AG10803 (cell line): ENCODE measurements around the gene STK32B.

ENCODE experiments used
- DNase-seq: peaks from one replicate; pipeline ENCODE4 v3.0.0; 2010; ENCODE audit warnings: low read depth
- H3K4me3 ChIP-seq: 2 replicates; pipeline ENCODE4 v1.5.1; 2011; ENCODE audit warnings: mild to moderate bottlenecking, low read length, control low read depth
- TF ChIP-seq, protein P1 (sequence below): conservative IDR thresholded peaks from 2 replicates; pipeline ENCODE4 v1.5.1; 2011; ENCODE audit warnings: mild to moderate bottlenecking, low read length, control low read depth, inconsistent platforms

Gene STK32B

DNA sequence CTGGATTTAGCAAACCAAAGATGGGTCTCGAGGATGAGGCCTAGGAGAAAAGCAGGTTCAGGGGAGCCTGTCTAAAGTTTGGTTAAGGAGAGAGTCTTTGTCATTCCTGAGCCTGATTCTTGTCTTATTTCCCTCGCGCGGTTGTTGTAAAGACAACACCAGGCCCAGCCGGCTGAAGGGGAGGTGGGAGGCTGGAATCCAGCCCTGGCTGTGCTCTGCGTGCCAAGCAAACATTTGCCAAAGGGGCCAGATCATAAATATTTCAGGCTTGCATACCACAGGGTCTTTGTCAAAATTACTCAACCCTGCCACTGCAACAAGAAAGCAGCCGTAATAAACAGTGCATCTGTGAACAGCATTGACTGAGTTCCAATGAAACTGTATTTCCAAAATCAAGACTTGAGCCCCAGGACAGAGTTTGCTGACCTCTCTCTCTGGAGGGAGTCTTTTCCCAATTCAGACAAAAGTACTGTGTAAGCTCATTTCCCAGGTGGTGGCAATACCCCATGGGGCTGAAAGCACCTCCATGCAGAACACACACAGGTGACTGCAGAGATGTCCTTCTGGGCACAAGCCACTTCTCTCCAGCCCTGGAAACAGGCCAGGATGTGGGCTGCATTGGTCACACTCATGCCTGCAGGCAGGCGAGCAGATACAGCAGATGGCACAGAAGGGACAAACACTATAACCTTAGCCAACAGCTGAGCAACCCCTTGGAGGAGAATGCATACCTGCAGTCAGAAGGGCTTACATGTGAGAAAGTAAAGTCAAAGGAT, 320.3 kb downstream of the STK32B start:
- TF ChIP-seq, protein P1, sequence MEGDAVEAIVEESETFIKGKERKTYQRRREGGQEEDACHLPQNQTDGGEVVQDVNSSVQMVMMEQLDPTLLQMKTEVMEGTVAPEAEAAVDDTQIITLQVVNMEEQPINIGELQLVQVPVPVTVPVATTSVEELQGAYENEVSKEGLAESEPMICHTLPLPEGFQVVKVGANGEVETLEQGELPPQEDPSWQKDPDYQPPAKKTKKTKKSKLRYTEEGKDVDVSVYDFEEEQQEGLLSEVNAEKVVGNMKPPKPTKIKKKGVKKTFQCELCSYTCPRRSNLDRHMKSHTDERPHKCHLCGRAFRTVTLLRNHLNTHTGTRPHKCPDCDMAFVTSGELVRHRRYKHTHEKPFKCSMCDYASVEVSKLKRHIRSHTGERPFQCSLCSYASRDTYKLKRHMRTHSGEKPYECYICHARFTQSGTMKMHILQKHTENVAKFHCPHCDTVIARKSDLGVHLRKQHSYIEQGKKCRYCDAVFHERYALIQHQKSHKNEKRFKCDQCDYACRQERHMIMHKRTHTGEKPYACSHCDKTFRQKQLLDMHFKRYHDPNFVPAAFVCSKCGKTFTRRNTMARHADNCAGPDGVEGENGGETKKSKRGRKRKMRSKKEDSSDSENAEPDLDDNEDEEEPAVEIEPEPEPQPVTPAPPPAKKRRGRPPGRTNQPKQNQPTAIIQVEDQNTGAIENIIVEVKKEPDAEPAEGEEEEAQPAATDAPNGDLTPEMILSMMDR: no peak
- peak; percentile 92 for DNase-seq

DNA sequence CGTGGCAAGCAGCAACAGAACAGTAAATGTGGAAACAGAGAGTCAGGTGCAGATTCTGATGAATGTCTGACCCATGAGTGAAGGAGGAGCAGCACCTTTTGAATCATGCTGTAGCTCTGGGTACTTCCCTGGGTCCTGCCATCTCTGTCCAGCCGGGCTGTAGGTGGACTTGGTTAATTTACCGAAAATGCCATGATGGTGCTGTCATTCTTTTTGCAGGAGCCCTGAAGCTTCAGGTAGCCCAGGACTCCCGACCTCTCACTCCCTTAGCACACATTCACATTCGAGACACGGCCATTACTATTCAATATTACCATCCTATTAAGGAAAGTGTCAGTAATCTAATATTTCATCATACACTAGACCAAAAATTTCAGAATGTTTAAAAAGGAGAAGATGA, 320.9 kb downstream of the STK32B start:
- no peak overlapping the region for H3K4me3 ChIP-seq
- TF ChIP-seq, protein P1: no peak
- DNase-seq: no peak

More for the DNA sequence above, 320.3 kb downstream of the STK32B start:
- no peak overlapping the region for H3K4me3 ChIP-seq

DNA sequence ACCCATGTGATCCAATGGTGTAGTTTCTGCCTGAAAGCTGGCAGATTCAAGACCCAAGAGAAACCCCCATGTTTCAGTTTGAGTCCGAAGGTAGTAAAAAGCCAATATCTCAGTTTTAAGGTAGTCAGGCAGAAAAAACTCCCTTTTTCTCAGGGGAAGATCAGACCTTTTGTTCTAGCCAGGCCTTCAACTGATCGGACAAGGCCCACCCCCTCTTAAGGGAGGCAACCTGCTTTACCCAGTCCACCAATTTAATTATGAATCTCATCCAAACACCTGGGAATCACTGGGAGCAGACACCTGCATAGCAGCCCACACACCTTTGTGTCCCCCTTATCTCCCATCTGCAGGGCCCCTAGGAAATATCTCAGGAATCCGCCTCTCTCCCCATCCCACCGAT, 322.0 kb downstream of the STK32B start:
- TF ChIP-seq, protein P1: no peak
- no peak for DNase-seq
- H3K4me3 ChIP-seq: no peak overlapping the region

DNA sequence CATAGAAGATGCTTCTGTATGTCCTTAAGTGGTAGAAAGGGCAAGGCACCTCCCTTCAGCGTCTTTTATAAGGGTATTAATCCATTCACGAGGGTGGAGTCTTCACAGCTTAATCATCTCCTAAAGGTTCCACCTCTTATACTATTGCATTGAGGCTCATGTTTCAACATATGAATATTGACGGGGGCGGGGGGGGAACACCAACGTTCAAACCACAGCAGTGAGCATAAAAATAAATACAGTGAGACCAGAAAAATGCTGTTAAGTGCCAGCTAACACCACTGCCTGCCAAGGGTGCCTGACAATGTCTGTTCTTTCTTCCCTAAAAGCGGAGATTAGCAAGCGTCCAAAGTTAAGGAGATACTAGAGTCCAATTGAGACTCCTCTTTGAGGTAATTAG, 323.3 kb downstream of the STK32B start:
- no peak overlapping the region for H3K4me3 ChIP-seq
- no peak for DNase-seq
- TF ChIP-seq, protein P1: no peak

DNA sequence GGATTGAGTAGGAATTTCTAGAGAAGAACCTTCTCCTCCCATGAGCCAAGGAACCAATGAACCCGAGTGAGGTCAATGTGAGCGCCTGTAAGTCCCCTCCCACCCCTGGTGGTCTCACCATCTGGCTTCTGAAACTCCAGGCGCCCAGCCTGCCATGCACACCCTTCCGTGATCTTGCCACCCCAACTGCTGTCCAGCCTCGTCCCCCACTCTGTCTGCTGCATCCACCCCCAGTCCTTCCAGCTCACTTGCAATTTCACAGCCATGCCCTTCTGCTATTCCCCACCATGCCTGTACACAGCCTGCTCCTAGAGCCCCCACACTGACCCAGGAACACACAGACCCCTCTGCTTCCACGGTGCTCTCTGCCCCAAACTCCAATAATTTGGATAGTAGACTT, 323.7 kb downstream of the STK32B start:
- no peak for DNase-seq
- TF ChIP-seq, protein P1: no peak
- H3K4me3 ChIP-seq: no peak overlapping the region

DNA sequence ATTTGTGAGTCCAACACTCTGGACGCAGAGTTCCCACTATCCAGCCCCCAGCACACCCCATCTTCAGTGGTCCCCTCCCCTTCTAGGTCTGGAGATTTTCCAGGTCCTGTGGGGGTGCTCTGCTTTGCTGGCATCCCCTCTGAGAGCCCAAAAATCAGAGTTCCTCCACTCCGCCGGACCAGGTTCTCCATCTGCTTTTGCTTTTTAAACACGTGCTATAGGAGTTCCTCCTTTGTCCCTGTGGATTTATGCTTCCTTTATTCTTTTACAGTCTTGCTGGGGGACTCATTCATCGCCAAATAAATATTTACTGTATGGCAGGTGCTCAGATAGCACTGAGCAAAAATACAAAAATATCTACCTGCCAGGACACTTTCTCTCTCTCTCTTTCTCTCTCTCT, 324.7 kb downstream of the STK32B start:
- TF ChIP-seq, protein P1: no peak
- DNase-seq: no peak

DNA sequence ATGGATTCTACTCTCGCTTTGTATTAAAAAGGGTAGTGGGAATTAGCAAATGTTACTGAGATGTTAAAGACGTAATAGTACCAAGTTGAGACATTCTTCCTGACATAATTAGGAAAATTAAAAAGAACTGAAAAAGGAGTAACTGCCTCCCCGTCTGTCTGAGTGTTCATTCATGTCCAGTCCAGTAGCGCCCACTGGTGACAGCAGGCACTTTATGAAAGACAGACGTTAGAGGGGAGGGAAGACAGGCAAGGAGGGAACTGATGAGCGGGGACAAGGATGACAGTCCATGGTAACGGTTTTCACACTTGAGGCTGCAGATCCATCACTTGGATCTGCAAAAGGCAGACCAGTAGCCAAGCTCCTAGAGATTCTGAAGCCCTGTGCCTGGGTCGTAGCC, 326.7 kb downstream of the STK32B start:
- no peak overlapping the region for H3K4me3 ChIP-seq
- DNase-seq: peak; percentile 54
- TF ChIP-seq, protein P1: peak; percentile 62

More for the DNA sequence above, 324.7 kb downstream of the STK32B start:
- H3K4me3 ChIP-seq: no peak overlapping the region
